ENCODE results near the gene NSUN2.

The NSUN2 gene

DNA sequence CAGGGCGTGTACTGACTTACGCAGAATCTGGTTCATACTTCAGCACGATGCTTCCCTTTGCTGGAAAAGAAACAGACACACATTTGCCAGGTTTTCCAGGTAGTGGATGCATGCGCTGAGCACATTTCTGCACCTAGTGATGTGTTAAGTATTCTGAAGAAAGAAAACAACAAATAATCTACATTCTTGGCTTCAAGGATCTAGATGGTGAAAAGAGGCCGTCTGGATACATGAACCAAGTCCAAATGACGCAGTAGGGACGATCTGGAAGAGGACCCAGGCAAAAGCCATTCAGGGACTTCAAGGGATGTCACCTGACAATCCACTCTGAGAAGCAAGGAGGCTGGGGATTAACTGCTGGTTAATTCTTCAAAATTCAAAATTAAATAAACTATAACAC, 30.4 kb downstream of the NSUN2 start:
- no peak for DNase-seq

GRCh38 chr5:6601816-6602215, 31.0 kb downstream of the NSUN2 start:
- DNase-seq: no peak

GRCh38 chr5:6601271-6601670, 31.6 kb downstream of the NSUN2 start:
- no peak for DNase-seq

GRCh38 chr5:6599739-6600138, 33.1 kb downstream of the NSUN2 start:
- no peak for DNase-seq

GRCh38 chr5:6598351-6598900, 34.4 kb downstream of the NSUN2 start:
- no peak for DNase-seq

- DNase-seq: no peak
Observed at GRCh38 chr5:6597557-6597956, 35.3 kb downstream of the NSUN2 start.

GRCh38 chr5:6596388-6596787, 36.5 kb downstream of the NSUN2 start:
- DNase-seq: no peak

DNA sequence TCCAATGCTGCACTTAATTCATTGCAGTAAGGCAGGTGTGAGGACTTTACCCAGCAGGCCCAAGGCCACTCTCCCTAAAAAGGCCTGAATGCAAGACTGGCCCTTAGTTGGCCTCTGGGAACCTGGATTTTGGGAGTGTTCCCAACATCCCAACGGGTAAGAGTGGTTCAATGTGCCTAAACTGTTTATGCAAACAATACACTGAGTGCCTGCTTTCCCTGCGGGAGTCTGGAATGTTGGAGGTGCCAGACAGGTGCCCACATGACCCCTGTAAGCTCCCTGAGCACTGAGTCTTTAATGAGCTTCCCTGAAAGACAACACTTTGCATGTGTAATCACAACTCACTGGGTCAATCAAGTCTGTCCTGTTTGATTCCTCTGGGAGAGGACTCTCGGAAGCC, 37.4 kb downstream of the NSUN2 start:
- no peak for DNase-seq

DNA sequence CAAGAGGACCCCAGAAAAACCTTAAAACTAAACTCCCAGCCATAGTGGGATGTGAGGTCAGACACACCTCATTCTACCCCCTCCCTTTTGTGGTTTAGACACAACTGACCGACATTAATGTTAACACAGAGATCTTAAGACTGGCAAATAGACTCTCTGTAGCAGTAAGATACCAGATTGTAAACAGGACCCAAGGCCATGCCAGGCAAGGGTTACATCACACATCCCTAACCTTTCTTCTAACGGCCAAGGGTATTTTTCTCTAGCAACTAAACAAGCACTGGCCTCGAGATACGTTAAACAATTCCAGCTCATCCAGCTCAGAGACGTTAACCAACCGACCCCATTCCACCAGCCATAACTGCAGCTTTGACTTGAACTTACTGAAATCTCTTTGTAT, 38.8 kb downstream of the NSUN2 start:
- DNase-seq: no peak

GRCh38 chr5:6593148-6594016, 39.5 kb downstream of the NSUN2 start:
- DNase-seq: no peak

DNA sequence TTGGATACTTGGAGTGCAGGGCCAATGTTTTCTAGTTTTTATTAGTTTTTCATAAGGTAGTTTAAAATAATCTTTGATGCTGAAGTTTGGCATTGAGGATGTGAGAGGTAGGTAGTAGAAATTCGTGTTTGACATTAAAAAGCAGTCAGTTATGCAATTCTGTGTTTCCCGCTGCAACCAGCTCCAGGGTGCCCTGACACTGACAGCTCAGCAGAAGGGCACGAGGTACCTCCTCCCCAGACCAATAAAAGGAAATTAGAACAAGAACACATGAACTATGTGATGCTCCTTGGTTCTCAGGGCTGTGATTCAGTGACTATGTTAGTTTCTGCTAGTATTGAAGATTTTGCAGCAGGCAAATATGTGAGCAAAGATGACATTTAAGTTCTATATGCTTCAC, 40.2 kb downstream of the NSUN2 start:
- DNase-seq: no peak

GRCh38 chr5:6591671-6592288, 41.1 kb downstream of the NSUN2 start:
- no peak for DNase-seq

- DNase-seq: no peak
Observed at GRCh38 chr5:6590581-6590980, 42.3 kb downstream of the NSUN2 start.

DNA sequence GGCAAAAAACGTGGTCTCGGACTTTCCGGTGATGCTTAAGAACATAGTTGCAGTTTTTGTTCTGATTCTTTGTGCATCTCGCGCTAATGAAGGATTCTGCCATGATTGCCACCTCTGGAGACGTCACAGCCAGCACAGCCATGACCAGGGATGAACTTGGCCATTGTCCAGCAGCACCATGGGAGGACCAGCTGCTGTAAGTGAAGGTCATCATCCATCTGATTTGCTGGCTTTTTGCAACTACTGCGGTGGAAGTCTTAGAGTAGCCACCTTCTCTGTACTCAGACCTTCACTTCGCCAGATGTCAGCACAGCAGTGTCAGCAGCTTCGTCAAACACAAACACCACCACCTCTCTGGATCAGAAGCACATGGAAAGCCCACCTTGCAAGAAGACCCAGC, 45.7 kb downstream of the NSUN2 start:
- DNase-seq: no peak

DNA sequence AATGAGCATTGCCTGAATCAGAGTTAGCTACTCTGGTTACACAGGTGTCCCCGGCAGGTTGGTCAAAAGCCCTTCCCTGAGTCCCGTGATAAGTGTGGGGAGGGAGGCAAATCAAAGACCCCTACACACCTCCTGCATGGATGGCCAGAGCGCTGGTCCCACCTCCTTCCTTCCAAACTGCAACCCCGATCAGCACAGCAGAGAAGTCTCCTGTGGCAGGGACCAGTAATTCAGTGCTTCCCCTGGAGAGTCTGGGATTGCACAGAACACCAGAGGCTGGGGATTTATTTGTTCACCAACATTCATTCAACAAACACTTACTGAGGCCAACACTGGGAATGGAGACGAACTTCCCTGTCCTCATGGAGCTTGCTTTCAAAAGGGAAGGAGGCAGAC, 46.2 kb downstream of the NSUN2 start:
- DNase-seq: no peak

DNA sequence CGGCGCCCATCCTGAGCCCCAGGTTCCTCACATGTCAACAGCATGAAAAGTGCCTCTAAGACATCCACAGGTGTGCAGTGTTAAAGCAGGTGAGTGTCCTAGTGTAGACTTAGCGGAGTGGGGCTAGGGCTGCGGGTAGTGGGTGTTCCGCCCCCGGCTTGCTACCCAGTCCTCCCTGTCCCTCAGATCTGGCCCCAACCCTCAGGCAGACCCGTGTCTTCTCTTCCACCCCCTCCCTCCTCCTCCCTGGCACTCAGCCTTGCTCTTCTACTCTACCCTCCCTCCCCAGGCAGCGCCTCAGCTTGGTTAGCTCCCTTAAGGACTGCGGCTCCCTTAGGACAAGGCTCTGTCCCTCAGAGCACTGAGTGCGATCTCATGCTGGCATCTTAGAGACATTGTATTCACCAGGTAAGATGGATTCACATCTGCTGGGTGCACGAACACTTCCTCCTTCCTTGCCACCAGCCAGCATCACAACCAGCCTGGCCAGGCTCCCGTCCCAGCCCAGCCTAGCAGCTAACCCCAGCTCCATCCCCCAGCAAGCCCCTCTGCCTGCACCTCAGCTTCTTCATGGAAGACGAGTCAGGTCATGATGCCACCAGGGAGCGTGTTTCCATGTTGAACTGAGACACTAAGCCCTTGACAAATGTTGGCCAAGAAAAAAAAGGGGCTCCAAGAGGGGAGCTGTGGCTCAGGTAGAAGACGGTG, 46.8 kb downstream of the NSUN2 start:
- no peak for DNase-seq

- no peak for DNase-seq
Observed at GRCh38 chr5:6585168-6585567, 47.7 kb downstream of the NSUN2 start.

DNA sequence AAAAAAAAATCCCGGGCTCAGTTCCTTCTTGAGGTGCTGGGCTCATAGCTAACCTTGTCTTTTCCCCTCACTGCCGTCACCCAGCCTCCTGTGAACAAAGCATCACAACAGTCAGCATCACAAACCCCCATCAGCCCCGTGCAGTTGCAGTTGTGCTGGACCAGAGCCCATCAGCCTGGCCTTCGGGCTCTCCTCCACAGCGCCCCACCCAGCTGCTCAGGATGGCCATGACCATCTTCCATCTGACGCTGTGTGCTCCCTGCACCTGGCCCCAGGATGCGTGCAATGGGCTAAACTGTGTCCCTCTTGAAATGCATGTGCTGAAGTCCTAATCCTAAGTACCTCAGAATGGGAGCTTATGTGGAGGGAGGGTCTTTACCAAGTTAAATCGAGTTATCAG, 48.1 kb downstream of the NSUN2 start:
- DNase-seq: no peak

GRCh38 chr5:6584101-6584645, 48.7 kb downstream of the NSUN2 start:
- no peak for DNase-seq

DNA sequence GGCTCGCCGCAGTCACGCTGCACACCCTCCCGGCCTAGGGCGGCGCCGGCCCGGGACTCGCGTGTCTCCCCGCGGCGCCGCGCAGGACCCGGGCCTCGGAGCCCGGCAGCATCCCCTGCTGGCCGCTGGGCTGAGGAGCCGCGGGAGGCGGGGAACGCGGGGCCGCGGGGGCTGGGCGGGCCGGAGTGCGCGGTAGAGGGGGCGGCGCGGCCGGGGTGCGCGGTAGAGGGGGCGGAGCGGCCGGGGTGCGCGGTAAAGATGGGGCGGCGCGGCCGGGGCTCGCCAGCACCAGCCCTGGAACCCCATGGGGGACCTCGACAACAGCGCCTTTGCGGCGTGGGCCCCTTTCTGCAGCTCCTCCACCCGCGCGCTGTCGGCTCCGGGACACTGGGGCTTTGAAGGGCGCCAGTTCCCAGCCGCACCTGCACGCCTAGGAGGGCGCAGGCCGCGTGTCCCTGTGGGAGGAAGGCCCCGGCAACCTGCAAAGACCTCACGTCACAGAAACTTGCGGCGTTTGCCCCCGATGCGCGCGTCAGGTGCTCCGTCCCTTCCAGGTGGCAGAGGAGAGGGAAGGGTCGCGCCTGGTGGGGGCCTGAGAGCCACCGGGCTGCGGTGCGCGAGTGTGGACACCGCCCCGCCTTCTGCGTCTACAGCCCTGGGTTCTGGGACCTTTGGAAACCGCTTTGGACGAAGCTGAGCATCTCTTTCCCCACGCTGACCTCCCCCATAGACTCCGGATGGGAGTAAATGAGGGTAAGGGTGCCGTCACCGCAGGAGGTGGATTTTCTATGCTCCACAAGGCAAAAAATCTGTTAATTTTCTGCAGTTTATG, 49.6 kb downstream of the NSUN2 start:
- DNase-seq: no peak

DNA sequence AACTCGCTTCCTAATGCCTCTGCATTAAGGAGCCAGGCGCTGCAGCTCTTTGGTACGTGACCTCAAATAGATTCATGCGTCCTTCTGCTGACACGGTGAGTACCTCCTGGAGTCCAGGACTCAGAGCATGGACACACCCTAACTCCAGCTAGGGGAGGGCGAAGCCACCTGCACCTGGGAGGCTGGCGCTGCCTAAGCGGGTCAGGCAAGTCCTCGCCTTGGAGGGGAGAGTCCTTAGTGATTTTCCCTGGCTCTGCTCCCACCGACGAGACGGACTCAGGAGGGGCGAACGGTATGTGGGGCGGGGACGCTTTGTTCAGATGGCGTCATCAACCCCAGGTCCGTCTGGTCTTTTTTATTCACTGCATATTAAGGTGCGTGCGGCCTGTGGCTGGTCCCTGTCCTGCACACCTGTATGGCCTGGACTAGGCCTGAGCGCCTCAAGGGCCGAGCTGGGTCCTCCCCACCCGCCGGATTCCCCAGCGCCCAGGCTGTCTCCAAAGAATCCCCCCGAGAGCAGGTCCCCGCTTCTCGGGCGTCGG, 50.3 kb downstream of the NSUN2 start:
- no peak for DNase-seq
